ENCODE measurements around the gene ADAMTS20. TPM values are rescaled to one million over a fixed set of nuclear protein-coding genes. Genes with fewer than 3 reads are reported as not detected.

Gene ADAMTS20
- total RNA-seq, 1 experiment from 2014 or later, result 2.7 TPM

DNA sequence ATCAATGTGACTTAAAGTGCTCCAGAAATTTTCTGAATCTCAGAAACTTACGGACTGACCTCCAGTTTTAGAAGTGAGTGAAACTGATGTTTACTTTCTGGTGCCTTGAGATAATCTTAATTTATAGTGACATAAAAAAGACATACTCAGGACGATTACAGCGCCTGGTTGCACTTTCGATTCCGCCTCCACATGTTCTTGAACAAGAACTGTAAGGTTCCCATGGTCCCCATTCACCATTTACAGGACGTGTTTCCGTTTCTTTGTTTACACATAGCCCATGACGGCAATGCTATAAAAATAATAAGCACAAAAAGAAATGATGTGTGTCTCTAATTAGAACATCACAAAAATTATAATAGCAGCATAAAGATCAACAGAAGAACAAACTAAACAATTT, 98.2 kb downstream of the ADAMTS20 start:
- no peaks in the 10 kb centered on the region for H3K79me1 ChIP-seq (ENCODE audit: insufficient read depth, low read depth, low read length, poor library complexity, severe bottlenecking)
- H4K5ac ChIP-seq (ENCODE audit: insufficient read length, low read depth, low read length), result no peak overlapping the region
- no peak overlapping the region for H3K4me2 ChIP-seq (ENCODE audit: insufficient read depth, insufficient read length, low read length)
- no peak overlapping the region for H3K18ac ChIP-seq (ENCODE audit: insufficient read length, low read depth, low read length)
- no peaks in the 10 kb centered on the region for H4K20me1 ChIP-seq (ENCODE audit: control insufficient read depth, insufficient read depth, insufficient read length)
- H3T11ph ChIP-seq (ENCODE audit: low read length), result no peak overlapping the region
- Mint-ChIP-seq H3K9me3 (peaks cover 9 to 13% of the 10 kb centered on the region in 2 experiments), H3K4me3 (no peak overlapping the region), H3K27me3 (ENCODE audit: low read depth) (no peaks in the 10 kb centered on the region), H3K36me3 (ENCODE audit: insufficient read depth in 1 of 3, low read depth in 3 of 3) (peaks cover 24 to 31% (median 30%) of the 10 kb centered on the region in 3 experiments), H3K4me1 (no peaks in the 10 kb centered on the region), H3K27ac (0 out of 7 replicates have a peak overlapping the region, but pooled peaks of 1 of the 3 experiments have one; percentile 9)
- H2BK12ac ChIP-seq (ENCODE audit: insufficient read length, low read depth, low read length), result no peak overlapping the region
- no peaks in the 10 kb centered on the region for H3K9me3 ChIP-seq (ENCODE audit: control insufficient read depth, low read depth, low read length)
- H3K27me3 ChIP-seq (ENCODE audit: insufficient read depth, low read length), result no peaks in the 10 kb centered on the region
- H3K27ac ChIP-seq (ENCODE audit: insufficient read length, low read depth, low read length), result no peak overlapping the region
- H3K9ac ChIP-seq (ENCODE audit: extremely low read depth, insufficient read length, low read length), result no peak overlapping the region
- H3K56ac ChIP-seq (ENCODE audit: insufficient read length, low read depth, low read length), result no peak overlapping the region
- H3K4me1 ChIP-seq (ENCODE audit: insufficient read depth, low read length), result no peaks in the 10 kb centered on the region
- no peak for TF ChIP-seq CTCF (conservative IDR thresholded peaks at IDR 0.05)
- H4K91ac ChIP-seq (ENCODE audit: insufficient read length, low read depth, low read length), result no peak overlapping the region
- no CpG with 5 or more reads among the region's 8 CpGs for WGBS (ENCODE audit: extremely low coverage, insufficient read length, low lambda C conversion rate)
- no peak overlapping the region for H2BK5ac ChIP-seq (ENCODE audit: insufficient read length, low read length)
- no peak overlapping the region for H2BK20ac ChIP-seq (ENCODE audit: low read depth, low read length, poor library complexity, severe bottlenecking)
- H2AK5ac ChIP-seq (ENCODE audit: insufficient read length, low read length), result no peak overlapping the region
- DNase-seq, result no peak
- no peaks in the 10 kb centered on the region for H3K79me2 ChIP-seq (ENCODE audit: insufficient read depth, low read length)
- H2BK120ac ChIP-seq (ENCODE audit: low read depth, low read length, poor library complexity, severe bottlenecking), result no peak overlapping the region
- H3K23me2 ChIP-seq (ENCODE audit: insufficient read length, low read depth, low read length, poor library complexity, severe bottlenecking), result no peaks in the 10 kb centered on the region
- H3K14ac ChIP-seq (ENCODE audit: insufficient read depth, low read length), result no peak overlapping the region
- no peak overlapping the region for H4K8ac ChIP-seq (replicated peaks; ENCODE audit: insufficient read length, low read depth, low read length)
- no peak overlapping the region for H3K4ac ChIP-seq (ENCODE audit: low read depth, low read length)
- H2BK15ac ChIP-seq (ENCODE audit: low read depth, low read length), result no peak overlapping the region
- no peak overlapping the region for H3K23ac ChIP-seq (ENCODE audit: insufficient read length, low read depth, low read length)
- H2AFZ ChIP-seq (ENCODE audit: low read length), result no peak overlapping the region
